ENCODE data around the gene NTMT1. TPM values are rescaled to one million over a fixed set of nuclear protein-coding genes. Genes with fewer than 3 reads are reported as not detected.

NTMT1 gene
- total RNA-seq, 4 donors from 2014 or later: 20.3 to 33.3 (median 31.9) TPM

- peak overlapping the region in 3 of 4 donors; percentile 15 to 96 (median 90) for H3K27ac ChIP-seq (replicated peaks in 1 of 4)
Measured at GRCh38 chr9:129624947-129625346, 1.0 kb upstream of the NTMT1 start.

GRCh38 chr9:129626625-129627284, 792 bp downstream of the NTMT1 start:
- intact Hi-C loops (cut with DNase I): no loop called here
- TF ChIP-seq EP300 (IDR thresholded peaks at IDR 0.05): no peak
- TF ChIP-seq POLR2AphosphoS5 (IDR thresholded peaks at IDR 0.05): no peak
- no peak for TF ChIP-seq CTCF (IDR thresholded peaks at IDR 0.05)
- TF ChIP-seq POLR2A (IDR thresholded peaks at IDR 0.05; ENCODE audit: low read depth): no peak
- no peak for DNase-seq (ENCODE audit: extremely low spot score)
- Histone ChIP-seq H3K4me1 (peaks cover 40 to 74% (median 70%) of the 10 kb centered on the region in 4 donors), H3K36me3 (no peaks in the 10 kb centered on the region), H3K4me3 (peak overlapping the region; percentile 66 to 85 (median 82)), H3K27me3 (no peaks in the 10 kb centered on the region), H3K9me3 (no peaks in the 10 kb centered on the region), H3K27ac (replicated peaks in 1 of 4) (peak overlapping the region; percentile 90 to 96 (median 93))
- WGBS: under 1% methylated on average over 17 of the region's 20 CpGs

More at GRCh38 chr9:129624947-129625346, 1.0 kb upstream of the NTMT1 start:
- TF ChIP-seq EP300 (IDR thresholded peaks at IDR 0.05) (no peak), POLR2A (IDR thresholded peaks at IDR 0.05; ENCODE audit: low read depth) (no peak), CTCF (IDR thresholded peaks at IDR 0.05) (no peak), POLR2AphosphoS5 (IDR thresholded peaks at IDR 0.05) (no peak)
- Histone ChIP-seq H3K36me3 (no peaks in the 10 kb centered on the region), H3K4me1 (peaks cover 28 to 66% (median 63%) of the 10 kb centered on the region in 4 donors), H3K4me3 (peak overlapping the region in 1 of 4 donors; percentile 78), H3K27me3 (peaks cover 0 to 4% (median under 1%) of the 10 kb centered on the region in 4 donors), H3K9me3 (no peaks in the 10 kb centered on the region)
- intact Hi-C loops (cut with DNase I): no loop called here
- 44% methylated on average over 9 of the region's 9 CpGs for WGBS
- DNase-seq (ENCODE audit: extremely low spot score): no peak

- H3K27me3 ChIP-seq: no peaks in the 10 kb centered on the region
- H3K4me3 ChIP-seq: peak overlapping the region; percentile 66 to 85 (median 82)
- no peaks in the 10 kb centered on the region for H3K9me3 ChIP-seq
- H3K4me1 ChIP-seq: peaks cover 47 to 85% (median 78%) of the 10 kb centered on the region in 4 donors
- intact Hi-C loops (cut with DNase I): no loop called here
- H3K36me3 ChIP-seq: peaks cover 2 to 7% (median 3%) of the 10 kb centered on the region in 4 donors
- 40% methylated on average over 10 of the region's 12 CpGs for WGBS
- no peak for DNase-seq (ENCODE audit: extremely low spot score)
- TF ChIP-seq CTCF (IDR thresholded peaks at IDR 0.05) (no peak), POLR2AphosphoS5 (IDR thresholded peaks at IDR 0.05) (no peak), EP300 (IDR thresholded peaks at IDR 0.05) (no peak), POLR2A (IDR thresholded peaks at IDR 0.05; ENCODE audit: low read depth) (no peak)
- H3K27ac ChIP-seq (replicated peaks in 1 of 4): peak overlapping the region; percentile 17 to 96 (median 56)
Measured at GRCh38 chr9:129627556-129628440, 1.8 kb downstream of the NTMT1 start.

GRCh38 chr9:129628709-129629108, 2.7 kb downstream of the NTMT1 start:
- no peak for DNase-seq (ENCODE audit: extremely low spot score)
- Histone ChIP-seq H3K4me3 (no peak overlapping the region), H3K4me1 (peaks cover 47 to 85% (median 80%) of the 10 kb centered on the region in 4 donors), H3K27me3 (no peaks in the 10 kb centered on the region), H3K36me3 (peaks cover 9 to 16% (median 11%) of the 10 kb centered on the region in 4 donors), H3K9me3 (no peaks in the 10 kb centered on the region), H3K27ac (replicated peaks in 1 of 4) (peak overlapping the region in 1 of 4 donors; percentile 37)
- TF ChIP-seq POLR2AphosphoS5 (IDR thresholded peaks at IDR 0.05): no peak
- TF ChIP-seq CTCF (IDR thresholded peaks at IDR 0.05): no peak
- no peak for TF ChIP-seq EP300 (IDR thresholded peaks at IDR 0.05)
- no peak for TF ChIP-seq POLR2A (IDR thresholded peaks at IDR 0.05; ENCODE audit: low read depth)
- WGBS: 63% methylated on average over 6 of the region's 6 CpGs
- intact Hi-C loops (cut with DNase I): no loop called here

All from esophagus muscularis mucosa (tissue), 4 donors.